NT2/D1 (cell line): ENCODE measurements around the gene CHIC2.

Experiments used
- DNase-seq: peaks from one replicate; pipeline ENCODE4 v3.0.0-alpha.2; 2011; ENCODE audit warnings: low read depth, low spot score
- H3K27me3 ChIP-seq: 2 replicates; pipeline ENCODE4 v1.6.0; 2011; ENCODE audit warnings: mild to moderate bottlenecking; ENCODE audit not compliant: insufficient read length, insufficient read depth
- H3K36me3 ChIP-seq: 2 replicates; pipeline ENCODE4 v1.6.1; 2011; ENCODE audit warnings: mild to moderate bottlenecking, low read length, mixed read lengths; ENCODE audit not compliant: insufficient read depth, insufficient read length
- H3K4me1 ChIP-seq: 2 replicates; pipeline ENCODE4 v1.5.1; 2011; ENCODE audit not compliant: insufficient read depth, insufficient read length
- H3K4me3 ChIP-seq: 2 replicates; pipeline ENCODE4 v1.5.1; 2011; ENCODE audit warnings: low read depth; ENCODE audit not compliant: insufficient read length
- H3K9ac ChIP-seq: 2 replicates; pipeline ENCODE4 v1.6.0; 2011; ENCODE audit warnings: low read depth; ENCODE audit not compliant: insufficient read length
- H3K9me3 ChIP-seq: 2 replicates; pipeline ENCODE4 v1.5.1; 2011; ENCODE audit warnings: mild to moderate bottlenecking, low read length; ENCODE audit not compliant: insufficient read depth
- SUZ12 ChIP-seq: IDR thresholded peaks from 2 replicates; pipeline ENCODE4 v1.6.1; 2011; ENCODE audit not compliant: insufficient read length, insufficient read depth; ENCODE audit errors: extremely low read depth
- YY1 ChIP-seq: IDR thresholded peaks from 2 replicates; pipeline ENCODE4 v1.6.1; 2011; ENCODE audit not compliant: insufficient read length, insufficient read depth
- ZNF274 ChIP-seq: IDR thresholded peaks from 2 replicates; pipeline ENCODE4 v1.6.1; 2011; ENCODE audit warnings: mild to moderate bottlenecking, low read depth, low read length

The CHIC2 gene

DNA sequence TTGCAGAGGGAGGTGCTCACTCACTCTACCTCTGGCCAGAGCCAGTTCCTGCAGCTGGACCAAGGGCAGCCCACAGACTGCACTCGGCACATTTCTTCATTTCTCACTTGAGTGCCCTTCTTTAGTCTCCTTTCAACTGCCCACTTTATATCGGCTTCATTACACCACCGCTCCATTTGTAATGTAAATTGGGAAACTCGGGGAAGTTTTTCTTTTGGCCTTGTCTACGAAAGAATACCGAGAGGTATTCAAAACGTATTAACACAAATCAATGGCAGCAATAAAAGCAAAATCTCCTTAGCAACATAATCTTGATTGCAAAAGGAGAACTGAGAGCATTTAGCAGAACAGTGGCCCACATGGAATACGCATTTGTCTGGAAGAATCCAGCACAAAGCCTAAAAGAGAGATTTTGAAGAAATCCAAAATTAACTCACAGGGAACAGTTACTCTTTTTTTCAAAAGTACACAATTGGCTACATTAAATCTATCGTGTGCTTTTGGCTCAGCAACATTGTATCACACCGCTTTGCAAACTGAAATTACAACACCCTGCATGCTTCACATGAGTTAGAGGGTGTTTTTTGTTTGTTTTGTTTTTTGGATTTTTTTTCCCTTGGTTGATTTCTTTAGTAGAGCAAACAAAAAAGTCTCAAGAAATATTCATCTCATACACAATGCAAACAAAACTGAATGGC is 62.6 kb downstream of the CHIC2 start:
- Histone ChIP-seq H3K36me3 (no peaks in the 10 kb centered on the region), H3K27me3 (no peaks in the 10 kb centered on the region), H3K4me3 (no peak overlapping the region), H3K9ac (no peak overlapping the region), H3K4me1 (no peaks in the 10 kb centered on the region), H3K9me3 (no peaks in the 10 kb centered on the region)
- TF ChIP-seq SUZ12 (no peak), YY1 (no peak), ZNF274 (no peak)
- no peak for DNase-seq

DNA sequence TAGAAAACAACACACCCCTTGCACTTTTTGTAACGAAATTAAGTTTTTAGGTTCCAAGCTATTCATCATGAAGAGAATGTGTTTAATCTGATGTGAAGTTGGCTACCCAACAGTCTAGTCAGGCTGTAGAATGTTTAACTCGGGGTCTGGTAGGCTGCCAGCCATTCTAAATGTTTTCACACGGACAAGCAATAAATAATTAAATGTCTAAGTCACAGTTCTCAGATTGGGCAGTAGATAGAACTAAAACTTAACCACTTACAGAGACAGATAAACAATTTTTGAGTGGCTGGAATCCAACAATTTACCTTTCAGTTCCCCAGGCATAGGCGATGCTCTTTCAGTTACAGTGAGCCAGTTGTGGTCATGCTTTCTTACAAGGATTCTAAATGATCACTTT is 66.5 kb downstream of the CHIC2 start:
- Histone ChIP-seq H3K4me3 (no peak overlapping the region), H3K36me3 (no peaks in the 10 kb centered on the region), H3K9ac (no peak overlapping the region), H3K4me1 (no peaks in the 10 kb centered on the region), H3K9me3 (no peaks in the 10 kb centered on the region), H3K27me3 (no peaks in the 10 kb centered on the region)
- TF ChIP-seq ZNF274 (no peak), SUZ12 (no peak), YY1 (no peak)
- DNase-seq: no peak

DNA sequence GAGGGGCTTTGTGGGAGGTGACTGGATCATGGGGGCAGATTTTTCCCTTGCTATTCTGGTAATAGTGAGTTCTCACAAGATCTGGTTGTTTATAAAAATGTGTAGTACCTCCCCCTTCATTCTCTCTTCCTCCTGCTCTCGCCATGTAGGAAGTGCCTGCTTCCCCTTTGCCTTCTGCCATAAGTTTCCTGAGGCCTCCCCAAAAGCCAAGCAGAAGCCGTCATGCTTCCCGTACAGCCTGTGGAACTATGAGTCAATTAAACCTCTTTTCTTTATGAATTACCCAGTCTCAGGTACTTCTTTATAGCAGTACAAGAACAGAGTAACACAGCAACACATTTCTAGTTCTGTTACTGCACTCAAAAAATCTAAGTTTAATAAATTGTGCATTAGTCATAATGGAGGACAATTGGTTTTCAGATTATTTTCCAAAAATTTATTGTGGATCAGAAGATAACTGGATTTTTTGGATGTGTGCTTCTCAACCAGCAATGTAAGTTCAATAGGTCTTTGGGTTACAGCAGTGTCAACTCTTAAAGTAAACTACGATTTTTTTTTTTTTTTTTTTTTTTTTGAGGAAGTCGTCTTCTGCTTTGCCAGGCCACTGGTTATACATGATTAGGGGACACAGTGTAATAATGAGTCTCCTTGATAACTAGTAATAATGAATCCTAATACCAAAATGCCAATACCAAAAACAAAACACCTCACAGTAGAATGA is 69.9 kb downstream of the CHIC2 start:
- Histone ChIP-seq H3K4me3 (no peak overlapping the region), H3K9me3 (no peaks in the 10 kb centered on the region), H3K9ac (no peak overlapping the region), H3K27me3 (no peaks in the 10 kb centered on the region), H3K36me3 (no peaks in the 10 kb centered on the region), H3K4me1 (no peaks in the 10 kb centered on the region)
- no peak for TF ChIP-seq YY1
- TF ChIP-seq SUZ12: no peak
- no peak for TF ChIP-seq ZNF274
- no peak for DNase-seq

DNA sequence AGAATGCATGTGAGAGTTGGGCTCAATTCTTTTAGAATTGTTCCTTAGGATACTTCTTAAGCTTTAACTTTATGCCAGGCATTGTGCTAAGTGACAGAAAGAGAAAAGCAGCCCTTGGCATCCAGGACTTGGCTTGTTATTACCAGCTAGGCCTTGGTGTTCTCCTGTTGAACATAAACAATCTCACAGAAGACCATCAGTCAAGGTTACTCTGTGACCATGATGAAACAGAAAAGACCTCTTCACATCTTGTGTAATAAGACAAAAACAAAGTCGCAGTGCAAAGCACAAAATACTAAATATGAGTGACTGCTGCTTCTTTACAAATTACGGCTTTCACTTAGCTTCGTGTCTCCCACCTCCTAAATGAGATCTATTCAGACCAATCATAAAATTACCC is 71.6 kb downstream of the CHIC2 start:
- no peak for DNase-seq
- Histone ChIP-seq H3K4me1 (no peaks in the 10 kb centered on the region), H3K9me3 (no peaks in the 10 kb centered on the region)

DNA sequence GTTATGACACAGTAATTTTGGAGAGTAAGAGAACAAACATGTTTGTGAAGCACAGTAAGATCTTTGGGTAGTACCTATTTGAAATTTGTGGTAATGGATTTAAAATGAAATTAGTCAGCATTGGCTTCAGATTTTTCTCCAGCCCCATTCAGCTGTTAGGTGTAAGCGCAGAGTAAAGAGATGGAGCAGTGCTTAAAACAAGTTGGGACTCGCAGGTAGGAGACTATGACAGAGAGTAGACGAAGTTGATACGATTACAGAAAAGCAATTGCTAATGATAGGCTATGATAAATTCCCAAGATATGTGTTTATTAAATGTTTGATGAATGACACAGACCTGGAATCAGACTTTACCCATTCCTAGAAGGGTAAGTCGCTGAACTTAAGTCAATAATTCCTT is 72.6 kb downstream of the CHIC2 start:
- no peak overlapping the region for H3K4me3 ChIP-seq
- TF ChIP-seq SUZ12: no peak
- no peak overlapping the region for H3K9ac ChIP-seq
- no peaks in the 10 kb centered on the region for H3K4me1 ChIP-seq
- no peak for DNase-seq
- H3K27me3 ChIP-seq: no peaks in the 10 kb centered on the region
- no peaks in the 10 kb centered on the region for H3K9me3 ChIP-seq
- H3K36me3 ChIP-seq: no peaks in the 10 kb centered on the region

More for the DNA sequence above, 71.6 kb downstream of the CHIC2 start:
- TF ChIP-seq YY1 (no peak), ZNF274 (no peak), SUZ12 (no peak)
- Histone ChIP-seq H3K27me3 (no peaks in the 10 kb centered on the region), H3K36me3 (no peaks in the 10 kb centered on the region), H3K4me3 (no peak overlapping the region), H3K9ac (no peak overlapping the region)

DNA sequence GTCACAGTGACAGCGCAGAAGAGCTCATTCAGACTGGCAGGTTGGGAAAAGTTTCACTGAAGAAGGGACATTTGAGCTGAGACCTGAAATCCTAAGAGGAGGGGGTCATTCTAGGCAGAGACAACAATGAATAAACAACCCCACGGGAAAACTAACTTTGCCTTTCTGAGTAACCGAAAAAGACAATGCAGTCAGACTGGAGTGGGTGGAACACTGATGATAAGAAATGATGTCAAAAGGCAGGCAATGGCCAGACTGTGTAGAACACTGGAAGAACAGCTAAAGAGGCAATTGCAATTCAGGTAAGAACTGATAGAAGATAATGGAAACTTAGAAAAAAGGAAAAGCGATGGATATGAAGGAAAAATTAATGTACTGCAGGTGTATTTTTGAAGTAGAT is 73.8 kb downstream of the CHIC2 start:
- H3K36me3 ChIP-seq: no peaks in the 10 kb centered on the region
- no peak overlapping the region for H3K4me3 ChIP-seq
- no peak for DNase-seq
- TF ChIP-seq ZNF274 (no peak), SUZ12 (no peak), YY1 (no peak)
- H3K9ac ChIP-seq: no peak overlapping the region
- H3K27me3 ChIP-seq: no peaks in the 10 kb centered on the region
- H3K9me3 ChIP-seq: no peaks in the 10 kb centered on the region
- no peaks in the 10 kb centered on the region for H3K4me1 ChIP-seq

DNA sequence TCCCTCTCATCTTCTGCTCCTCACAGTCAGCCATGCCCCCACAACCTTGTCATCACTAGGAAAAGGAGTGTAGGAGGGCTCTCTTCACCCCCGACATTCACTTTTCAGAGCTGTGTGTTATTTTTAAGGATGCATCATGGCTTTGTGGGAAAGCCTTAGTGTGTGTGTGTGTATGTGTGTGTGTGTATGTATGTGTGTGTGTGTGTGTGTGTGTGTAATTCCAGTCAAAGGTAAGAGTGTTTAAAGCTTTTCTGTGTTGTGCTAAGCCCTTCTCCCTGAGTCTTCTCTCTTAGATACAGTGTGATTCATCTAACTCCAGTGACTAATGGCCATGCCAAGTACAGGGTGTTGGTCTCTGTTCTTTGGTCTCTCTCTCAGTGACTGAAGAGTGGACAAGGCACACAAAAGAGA is 76.6 kb downstream of the CHIC2 start:
- Histone ChIP-seq H3K4me1 (no peaks in the 10 kb centered on the region), H3K9me3 (peaks cover 9% of the 10 kb centered on the region), H3K9ac (no peak overlapping the region), H3K36me3 (no peaks in the 10 kb centered on the region), H3K27me3 (no peaks in the 10 kb centered on the region), H3K4me3 (no peak overlapping the region)
- TF ChIP-seq SUZ12: no peak
- no peak for TF ChIP-seq YY1
- no peak for TF ChIP-seq ZNF274
- DNase-seq: no peak
